ENCODE measurements around the gene CDHR3. TPM values are rescaled to one million over a fixed set of nuclear protein-coding genes. Genes with fewer than 3 reads are reported as not detected.

The CDHR3 gene
- total and polyA plus RNA-seq, 10 of the 15 experiments (the other 5 are each of a cell fraction or from before 2014, with no cell fraction given), result 0.06 to 0.11 TPM; not detected in 8

DNA sequence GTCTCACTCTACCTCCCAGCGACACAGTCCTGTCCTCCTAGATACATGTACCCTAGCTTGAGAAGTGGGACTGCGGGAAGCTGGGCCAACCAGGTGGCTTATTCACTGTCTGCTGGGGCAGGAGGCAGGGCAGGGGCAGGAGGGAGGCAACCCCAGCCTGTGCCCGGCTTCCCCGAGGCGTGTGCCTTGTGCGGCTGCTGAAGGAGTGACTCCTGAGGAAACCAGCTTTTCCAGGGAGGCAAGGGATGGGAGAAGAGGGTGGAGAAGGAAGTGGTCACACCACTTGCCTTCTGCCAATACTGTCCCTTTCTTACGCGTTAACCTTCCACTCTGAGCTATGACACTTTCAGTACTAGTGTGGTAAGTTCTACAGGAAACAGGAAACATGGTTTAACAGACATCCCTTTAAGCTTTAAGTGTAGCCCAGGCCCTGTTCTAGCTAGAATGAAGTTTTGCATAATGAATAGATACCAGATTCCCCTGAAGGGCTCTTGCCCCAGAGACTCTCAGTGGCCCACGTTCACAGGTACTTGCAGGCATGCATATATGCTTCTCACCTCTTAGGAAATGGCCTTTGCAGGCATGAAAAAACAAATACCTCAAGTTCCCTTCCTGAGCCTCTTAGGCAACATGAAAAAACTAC is 108.4 kb downstream of the CDHR3 start (continued):
- TF ChIP-seq, protein P1, sequence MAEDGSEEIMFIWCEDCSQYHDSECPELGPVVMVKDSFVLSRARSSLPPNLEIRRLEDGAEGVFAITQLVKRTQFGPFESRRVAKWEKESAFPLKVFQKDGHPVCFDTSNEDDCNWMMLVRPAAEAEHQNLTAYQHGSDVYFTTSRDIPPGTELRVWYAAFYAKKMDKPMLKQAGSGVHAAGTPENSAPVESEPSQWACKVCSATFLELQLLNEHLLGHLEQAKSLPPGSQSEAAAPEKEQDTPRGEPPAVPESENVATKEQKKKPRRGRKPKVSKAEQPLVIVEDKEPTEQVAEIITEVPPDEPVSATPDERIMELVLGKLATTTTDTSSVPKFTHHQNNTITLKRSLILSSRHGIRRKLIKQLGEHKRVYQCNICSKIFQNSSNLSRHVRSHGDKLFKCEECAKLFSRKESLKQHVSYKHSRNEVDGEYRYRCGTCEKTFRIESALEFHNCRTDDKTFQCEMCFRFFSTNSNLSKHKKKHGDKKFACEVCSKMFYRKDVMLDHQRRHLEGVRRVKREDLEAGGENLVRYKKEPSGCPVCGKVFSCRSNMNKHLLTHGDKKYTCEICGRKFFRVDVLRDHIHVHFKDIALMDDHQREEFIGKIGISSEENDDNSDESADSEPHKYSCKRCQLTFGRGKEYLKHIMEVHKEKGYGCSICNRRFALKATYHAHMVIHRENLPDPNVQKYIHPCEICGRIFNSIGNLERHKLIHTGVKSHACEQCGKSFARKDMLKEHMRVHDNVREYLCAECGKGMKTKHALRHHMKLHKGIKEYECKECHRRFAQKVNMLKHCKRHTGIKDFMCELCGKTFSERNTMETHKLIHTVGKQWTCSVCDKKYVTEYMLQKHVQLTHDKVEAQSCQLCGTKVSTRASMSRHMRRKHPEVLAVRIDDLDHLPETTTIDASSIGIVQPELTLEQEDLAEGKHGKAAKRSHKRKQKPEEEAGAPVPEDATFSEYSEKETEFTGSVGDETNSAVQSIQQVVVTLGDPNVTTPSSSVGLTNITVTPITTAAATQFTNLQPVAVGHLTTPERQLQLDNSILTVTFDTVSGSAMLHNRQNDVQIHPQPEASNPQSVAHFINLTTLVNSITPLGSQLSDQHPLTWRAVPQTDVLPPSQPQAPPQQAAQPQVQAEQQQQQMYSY (CRISPR knock-in tag; IDR thresholded peaks at IDR 0.05), result no peak
- TF ChIP-seq JUND (IDR thresholded peaks at IDR 0.05; ENCODE audit: low read depth, low read length), result no peak
- TF ChIP-seq, protein P2, sequence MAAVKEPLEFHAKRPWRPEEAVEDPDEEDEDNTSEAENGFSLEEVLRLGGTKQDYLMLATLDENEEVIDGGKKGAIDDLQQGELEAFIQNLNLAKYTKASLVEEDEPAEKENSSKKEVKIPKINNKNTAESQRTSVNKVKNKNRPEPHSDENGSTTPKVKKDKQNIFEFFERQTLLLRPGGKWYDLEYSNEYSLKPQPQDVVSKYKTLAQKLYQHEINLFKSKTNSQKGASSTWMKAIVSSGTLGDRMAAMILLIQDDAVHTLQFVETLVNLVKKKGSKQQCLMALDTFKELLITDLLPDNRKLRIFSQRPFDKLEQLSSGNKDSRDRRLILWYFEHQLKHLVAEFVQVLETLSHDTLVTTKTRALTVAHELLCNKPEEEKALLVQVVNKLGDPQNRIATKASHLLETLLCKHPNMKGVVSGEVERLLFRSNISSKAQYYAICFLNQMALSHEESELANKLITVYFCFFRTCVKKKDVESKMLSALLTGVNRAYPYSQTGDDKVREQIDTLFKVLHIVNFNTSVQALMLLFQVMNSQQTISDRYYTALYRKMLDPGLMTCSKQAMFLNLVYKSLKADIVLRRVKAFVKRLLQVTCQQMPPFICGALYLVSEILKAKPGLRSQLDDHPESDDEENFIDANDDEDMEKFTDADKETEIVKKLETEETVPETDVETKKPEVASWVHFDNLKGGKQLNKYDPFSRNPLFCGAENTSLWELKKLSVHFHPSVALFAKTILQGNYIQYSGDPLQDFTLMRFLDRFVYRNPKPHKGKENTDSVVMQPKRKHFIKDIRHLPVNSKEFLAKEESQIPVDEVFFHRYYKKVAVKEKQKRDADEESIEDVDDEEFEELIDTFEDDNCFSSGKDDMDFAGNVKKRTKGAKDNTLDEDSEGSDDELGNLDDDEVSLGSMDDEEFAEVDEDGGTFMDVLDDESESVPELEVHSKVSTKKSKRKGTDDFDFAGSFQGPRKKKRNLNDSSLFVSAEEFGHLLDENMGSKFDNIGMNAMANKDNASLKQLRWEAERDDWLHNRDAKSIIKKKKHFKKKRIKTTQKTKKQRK (IDR thresholded peaks at IDR 0.05; ENCODE audit: low read depth, low read length), result no peak
- peak; percentile 35; the same call in 1 of the 2 replicates for TF ChIP-seq SREBF1 (IDR thresholded peaks at IDR 0.05; ENCODE audit: low read length)
- TF ChIP-seq, protein P3, sequence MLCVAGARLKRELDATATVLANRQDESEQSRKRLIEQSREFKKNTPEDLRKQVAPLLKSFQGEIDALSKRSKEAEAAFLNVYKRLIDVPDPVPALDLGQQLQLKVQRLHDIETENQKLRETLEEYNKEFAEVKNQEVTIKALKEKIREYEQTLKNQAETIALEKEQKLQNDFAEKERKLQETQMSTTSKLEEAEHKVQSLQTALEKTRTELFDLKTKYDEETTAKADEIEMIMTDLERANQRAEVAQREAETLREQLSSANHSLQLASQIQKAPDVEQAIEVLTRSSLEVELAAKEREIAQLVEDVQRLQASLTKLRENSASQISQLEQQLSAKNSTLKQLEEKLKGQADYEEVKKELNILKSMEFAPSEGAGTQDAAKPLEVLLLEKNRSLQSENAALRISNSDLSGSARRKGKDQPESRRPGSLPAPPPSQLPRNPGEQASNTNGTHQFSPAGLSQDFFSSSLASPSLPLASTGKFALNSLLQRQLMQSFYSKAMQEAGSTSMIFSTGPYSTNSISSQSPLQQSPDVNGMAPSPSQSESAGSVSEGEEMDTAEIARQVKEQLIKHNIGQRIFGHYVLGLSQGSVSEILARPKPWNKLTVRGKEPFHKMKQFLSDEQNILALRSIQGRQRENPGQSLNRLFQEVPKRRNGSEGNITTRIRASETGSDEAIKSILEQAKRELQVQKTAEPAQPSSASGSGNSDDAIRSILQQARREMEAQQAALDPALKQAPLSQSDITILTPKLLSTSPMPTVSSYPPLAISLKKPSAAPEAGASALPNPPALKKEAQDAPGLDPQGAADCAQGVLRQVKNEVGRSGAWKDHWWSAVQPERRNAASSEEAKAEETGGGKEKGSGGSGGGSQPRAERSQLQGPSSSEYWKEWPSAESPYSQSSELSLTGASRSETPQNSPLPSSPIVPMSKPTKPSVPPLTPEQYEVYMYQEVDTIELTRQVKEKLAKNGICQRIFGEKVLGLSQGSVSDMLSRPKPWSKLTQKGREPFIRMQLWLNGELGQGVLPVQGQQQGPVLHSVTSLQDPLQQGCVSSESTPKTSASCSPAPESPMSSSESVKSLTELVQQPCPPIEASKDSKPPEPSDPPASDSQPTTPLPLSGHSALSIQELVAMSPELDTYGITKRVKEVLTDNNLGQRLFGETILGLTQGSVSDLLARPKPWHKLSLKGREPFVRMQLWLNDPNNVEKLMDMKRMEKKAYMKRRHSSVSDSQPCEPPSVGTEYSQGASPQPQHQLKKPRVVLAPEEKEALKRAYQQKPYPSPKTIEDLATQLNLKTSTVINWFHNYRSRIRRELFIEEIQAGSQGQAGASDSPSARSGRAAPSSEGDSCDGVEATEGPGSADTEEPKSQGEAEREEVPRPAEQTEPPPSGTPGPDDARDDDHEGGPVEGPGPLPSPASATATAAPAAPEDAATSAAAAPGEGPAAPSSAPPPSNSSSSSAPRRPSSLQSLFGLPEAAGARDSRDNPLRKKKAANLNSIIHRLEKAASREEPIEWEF (IDR thresholded peaks at IDR 0.05; ENCODE audit: insufficient replicate concordance, low read depth, low read length), result peak; percentile 62
- TF ChIP-seq CREM (IDR thresholded peaks at IDR 0.05; ENCODE audit: low read depth), result peak; percentile 86
- peak; percentile 18; the same call in 1 of the 2 replicates for TF ChIP-seq RAD21 (IDR thresholded peaks at IDR 0.05; ENCODE audit: insufficient read depth, low read depth, low read length)
- TF ChIP-seq, protein P4, sequence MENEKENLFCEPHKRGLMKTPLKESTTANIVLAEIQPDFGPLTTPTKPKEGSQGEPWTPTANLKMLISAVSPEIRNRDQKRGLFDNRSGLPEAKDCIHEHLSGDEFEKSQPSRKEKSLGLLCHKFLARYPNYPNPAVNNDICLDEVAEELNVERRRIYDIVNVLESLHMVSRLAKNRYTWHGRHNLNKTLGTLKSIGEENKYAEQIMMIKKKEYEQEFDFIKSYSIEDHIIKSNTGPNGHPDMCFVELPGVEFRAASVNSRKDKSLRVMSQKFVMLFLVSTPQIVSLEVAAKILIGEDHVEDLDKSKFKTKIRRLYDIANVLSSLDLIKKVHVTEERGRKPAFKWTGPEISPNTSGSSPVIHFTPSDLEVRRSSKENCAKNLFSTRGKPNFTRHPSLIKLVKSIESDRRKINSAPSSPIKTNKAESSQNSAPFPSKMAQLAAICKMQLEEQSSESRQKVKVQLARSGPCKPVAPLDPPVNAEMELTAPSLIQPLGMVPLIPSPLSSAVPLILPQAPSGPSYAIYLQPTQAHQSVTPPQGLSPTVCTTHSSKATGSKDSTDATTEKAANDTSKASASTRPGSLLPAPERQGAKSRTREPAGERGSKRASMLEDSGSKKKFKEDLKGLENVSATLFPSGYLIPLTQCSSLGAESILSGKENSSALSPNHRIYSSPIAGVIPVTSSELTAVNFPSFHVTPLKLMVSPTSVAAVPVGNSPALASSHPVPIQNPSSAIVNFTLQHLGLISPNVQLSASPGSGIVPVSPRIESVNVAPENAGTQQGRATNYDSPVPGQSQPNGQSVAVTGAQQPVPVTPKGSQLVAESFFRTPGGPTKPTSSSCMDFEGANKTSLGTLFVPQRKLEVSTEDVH (IDR thresholded peaks at IDR 0.05; ENCODE audit: low read depth, partially characterized antibody), result no peak
- no peak for TF ChIP-seq FOXK2 (IDR thresholded peaks at IDR 0.05)
- peak; percentile 100 for TF ChIP-seq EED (IDR thresholded peaks at IDR 0.05; ENCODE audit: low read depth)
- TF ChIP-seq, protein P5, sequence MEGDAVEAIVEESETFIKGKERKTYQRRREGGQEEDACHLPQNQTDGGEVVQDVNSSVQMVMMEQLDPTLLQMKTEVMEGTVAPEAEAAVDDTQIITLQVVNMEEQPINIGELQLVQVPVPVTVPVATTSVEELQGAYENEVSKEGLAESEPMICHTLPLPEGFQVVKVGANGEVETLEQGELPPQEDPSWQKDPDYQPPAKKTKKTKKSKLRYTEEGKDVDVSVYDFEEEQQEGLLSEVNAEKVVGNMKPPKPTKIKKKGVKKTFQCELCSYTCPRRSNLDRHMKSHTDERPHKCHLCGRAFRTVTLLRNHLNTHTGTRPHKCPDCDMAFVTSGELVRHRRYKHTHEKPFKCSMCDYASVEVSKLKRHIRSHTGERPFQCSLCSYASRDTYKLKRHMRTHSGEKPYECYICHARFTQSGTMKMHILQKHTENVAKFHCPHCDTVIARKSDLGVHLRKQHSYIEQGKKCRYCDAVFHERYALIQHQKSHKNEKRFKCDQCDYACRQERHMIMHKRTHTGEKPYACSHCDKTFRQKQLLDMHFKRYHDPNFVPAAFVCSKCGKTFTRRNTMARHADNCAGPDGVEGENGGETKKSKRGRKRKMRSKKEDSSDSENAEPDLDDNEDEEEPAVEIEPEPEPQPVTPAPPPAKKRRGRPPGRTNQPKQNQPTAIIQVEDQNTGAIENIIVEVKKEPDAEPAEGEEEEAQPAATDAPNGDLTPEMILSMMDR (IDR thresholded peaks at IDR 0.05 in 2 of 3, conservative IDR thresholded peaks at IDR 0.05 in 1 of 3; ENCODE audit: control insufficient read depth in 2 of 3, extremely low read depth in 1 of 3, insufficient read depth in 1 of 3, low read depth in 3 of 3, low read length in 3 of 3), result no peak

Measured in GM12878 (cell line).